Measurements from ENCODE around the gene HRH2. TPM values are rescaled to one million over a fixed set of nuclear protein-coding genes. Genes with fewer than 3 reads are reported as not detected.

HRH2 gene
- total RNA-seq, 1 experiment from 2014 or later, result 9.3 TPM

DNA sequence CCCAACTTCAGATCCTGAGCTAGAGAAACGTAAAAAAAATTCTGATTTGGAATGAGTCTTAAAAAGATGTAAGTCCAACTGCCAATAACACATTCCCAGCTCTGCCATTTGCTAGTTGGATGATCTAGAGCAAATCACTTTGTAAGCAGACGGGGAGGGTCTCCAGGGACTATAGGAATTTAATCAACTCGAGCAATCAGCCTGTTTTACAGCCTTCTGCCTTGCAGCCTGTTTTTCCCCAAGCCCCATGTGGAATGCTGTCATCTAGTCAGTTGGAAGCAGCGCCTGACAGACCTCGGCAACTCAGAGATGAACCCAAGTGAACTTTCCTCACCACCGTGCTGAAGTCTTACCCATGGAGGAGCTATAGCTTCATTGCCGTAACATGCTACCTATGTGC is 34.8 kb upstream of the HRH2 start:
- POLR2A ChIA-PET, result no interaction called here
- H3K4me1 Mint-ChIP-seq, result peaks cover 17% of the 10 kb centered on the region
- no peak overlapping the region for H3K27ac Mint-ChIP-seq
- H3K36me3 Mint-ChIP-seq, result peaks cover 35% of the 10 kb centered on the region
- H3K27me3 Mint-ChIP-seq (ENCODE audit: low read depth), result peaks cover 9% of the 10 kb centered on the region
- ATAC-seq (no peak), DNase-seq (ENCODE audit: low spot score) (no peak)
- H3K9me3 Mint-ChIP-seq, result peaks cover 17% of the 10 kb centered on the region
- TF ChIP-seq ZNF232 (CRISPR knock-in tag; IDR thresholded peaks at IDR 0.05), result no peak
- TF ChIP-seq ZNF396 (CRISPR knock-in tag; IDR thresholded peaks at IDR 0.05; ENCODE audit: borderline replicate concordance), result no peak
- no peak for TF ChIP-seq FOXJ3 (CRISPR knock-in tag; IDR thresholded peaks at IDR 0.05; ENCODE audit: borderline replicate concordance)
- no peak for TF ChIP-seq ZNF317 (CRISPR knock-in tag; IDR thresholded peaks at IDR 0.05; ENCODE audit: borderline replicate concordance, low read depth)
- TF ChIP-seq ZNF219 (CRISPR knock-in tag; IDR thresholded peaks at IDR 0.05; ENCODE audit: borderline replicate concordance), result no peak
- no peak for TF ChIP-seq CREM (CRISPR knock-in tag; IDR thresholded peaks at IDR 0.05)
- TF ChIP-seq ATF1 (CRISPR knock-in tag; IDR thresholded peaks at IDR 0.05), result no peak
- TF ChIP-seq NFYB (CRISPR knock-in tag; conservative IDR thresholded peaks at IDR 0.05; ENCODE audit: low read depth), result no peak
- TF ChIP-seq, protein P1, sequence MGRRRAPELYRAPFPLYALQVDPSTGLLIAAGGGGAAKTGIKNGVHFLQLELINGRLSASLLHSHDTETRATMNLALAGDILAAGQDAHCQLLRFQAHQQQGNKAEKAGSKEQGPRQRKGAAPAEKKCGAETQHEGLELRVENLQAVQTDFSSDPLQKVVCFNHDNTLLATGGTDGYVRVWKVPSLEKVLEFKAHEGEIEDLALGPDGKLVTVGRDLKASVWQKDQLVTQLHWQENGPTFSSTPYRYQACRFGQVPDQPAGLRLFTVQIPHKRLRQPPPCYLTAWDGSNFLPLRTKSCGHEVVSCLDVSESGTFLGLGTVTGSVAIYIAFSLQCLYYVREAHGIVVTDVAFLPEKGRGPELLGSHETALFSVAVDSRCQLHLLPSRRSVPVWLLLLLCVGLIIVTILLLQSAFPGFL (CRISPR knock-in tag; IDR thresholded peaks at IDR 0.05; ENCODE audit: borderline replicate concordance), result no peak
- CTCF ChIA-PET, result interaction anchor here (1.3 to 1.4 kb wide), 2 partner anchors 89 to 96 kb away, joined by 5 to 8 read pairs; no protein-coding TSS in a partner anchor
- no peak overlapping the region for H3K4me3 Mint-ChIP-seq

DNA sequence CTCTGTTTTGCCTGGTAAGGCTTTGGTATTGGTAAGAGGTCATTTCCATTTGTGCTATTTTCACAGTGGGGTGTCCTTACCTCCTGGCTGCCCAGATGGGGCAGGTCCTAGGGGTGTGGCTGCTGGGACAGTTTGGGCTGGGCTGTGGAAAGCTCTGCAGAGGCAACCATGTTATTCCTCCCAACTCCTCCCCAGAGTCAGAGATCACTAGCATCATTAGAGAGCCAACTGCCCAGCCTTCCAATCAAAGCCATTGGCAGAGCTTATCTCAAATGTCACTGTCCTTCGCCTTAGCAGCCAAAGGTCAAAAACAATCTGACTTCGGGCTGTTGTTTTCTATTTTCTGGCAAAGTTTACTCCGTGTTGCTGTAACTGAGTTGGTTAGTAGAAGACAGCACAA is 33.6 kb upstream of the HRH2 start:
- ATAC-seq, result peak; percentile 50; the same call in 1 of the 2 replicates
- peaks cover 35% of the 10 kb centered on the region for H3K36me3 Mint-ChIP-seq
- H3K4me1 Mint-ChIP-seq, result peaks cover 20% of the 10 kb centered on the region
- H3K27me3 Mint-ChIP-seq (ENCODE audit: low read depth), result peaks cover 9% of the 10 kb centered on the region
- H3K9me3 Mint-ChIP-seq, result peaks cover 17% of the 10 kb centered on the region
- no peak for DNase-seq (ENCODE audit: low spot score)
- H3K4me3 Mint-ChIP-seq, result no peak overlapping the region
- ChIA-PET CTCF (interaction anchor here (1.4 kb wide), 1 partner anchor 90 kb away, joined by 8 read pairs; no protein-coding TSS in a partner anchor), POLR2A (no interaction called here)
- TF ChIP-seq ETV6 (CRISPR knock-in tag; IDR thresholded peaks at IDR 0.05), result no peak
- no peak overlapping the region for H3K27ac Mint-ChIP-seq

DNA sequence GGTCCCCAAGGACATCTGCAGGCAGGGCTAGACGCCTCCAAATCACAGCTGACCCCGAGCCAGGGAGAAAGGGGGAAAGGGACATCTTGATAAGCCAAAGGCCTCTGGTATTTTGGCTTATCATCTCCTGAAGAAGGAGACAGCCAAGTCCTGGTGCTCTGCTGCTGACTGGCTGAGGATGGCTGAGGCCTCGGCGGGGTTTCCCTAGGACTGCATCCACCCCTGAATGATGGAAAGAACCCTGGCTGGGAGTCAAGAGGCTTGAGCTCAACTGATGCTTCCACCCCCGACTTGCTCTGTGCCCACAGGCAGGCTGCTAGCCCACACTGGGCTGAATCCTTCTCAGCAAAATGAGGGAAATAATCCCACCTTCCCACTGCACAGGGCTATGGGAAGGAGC is 30.9 kb upstream of the HRH2 start:
- no peak overlapping the region for H3K4me3 Mint-ChIP-seq
- H3K27me3 Mint-ChIP-seq (ENCODE audit: low read depth), result peaks cover 10% of the 10 kb centered on the region
- DNase-seq (ENCODE audit: low spot score), result no peak
- TF ChIP-seq GRHL2 (CRISPR knock-in tag; IDR thresholded peaks at IDR 0.05; ENCODE audit: insufficient replicate concordance, severe bottlenecking) (no peak), GTF2I (CRISPR knock-in tag; conservative IDR thresholded peaks at IDR 0.05) (no peak), MXD4 (CRISPR knock-in tag; IDR thresholded peaks at IDR 0.05; ENCODE audit: borderline replicate concordance) (no peak), SP1 (CRISPR knock-in tag; conservative IDR thresholded peaks at IDR 0.05) (no peak), ZNF671 (CRISPR knock-in tag; IDR thresholded peaks at IDR 0.05) (no peak), KAT7 (CRISPR knock-in tag; IDR thresholded peaks at IDR 0.05; ENCODE audit: borderline replicate concordance) (no peak), ZNF219 (CRISPR knock-in tag; IDR thresholded peaks at IDR 0.05; ENCODE audit: borderline replicate concordance) (no peak), OVOL2 (CRISPR knock-in tag; IDR thresholded peaks at IDR 0.05; ENCODE audit: borderline replicate concordance) (no peak), ESRRA (CRISPR knock-in tag; IDR thresholded peaks at IDR 0.05; ENCODE audit: borderline replicate concordance) (no peak), FOXK1 (CRISPR knock-in tag; IDR thresholded peaks at IDR 0.05) (no peak), ZNF416 (CRISPR knock-in tag; IDR thresholded peaks at IDR 0.05) (no peak), ZNF317 (CRISPR knock-in tag; IDR thresholded peaks at IDR 0.05; ENCODE audit: borderline replicate concordance, low read depth) (no peak), NFE2L1 (CRISPR knock-in tag; IDR thresholded peaks at IDR 0.05) (no peak), ZNF263 (CRISPR knock-in tag; IDR thresholded peaks at IDR 0.05; ENCODE audit: low read depth) (no peak), IRF2 (CRISPR knock-in tag; IDR thresholded peaks at IDR 0.05; ENCODE audit: borderline replicate concordance, low read depth) (no peak)
- TF ChIP-seq, protein P2, sequence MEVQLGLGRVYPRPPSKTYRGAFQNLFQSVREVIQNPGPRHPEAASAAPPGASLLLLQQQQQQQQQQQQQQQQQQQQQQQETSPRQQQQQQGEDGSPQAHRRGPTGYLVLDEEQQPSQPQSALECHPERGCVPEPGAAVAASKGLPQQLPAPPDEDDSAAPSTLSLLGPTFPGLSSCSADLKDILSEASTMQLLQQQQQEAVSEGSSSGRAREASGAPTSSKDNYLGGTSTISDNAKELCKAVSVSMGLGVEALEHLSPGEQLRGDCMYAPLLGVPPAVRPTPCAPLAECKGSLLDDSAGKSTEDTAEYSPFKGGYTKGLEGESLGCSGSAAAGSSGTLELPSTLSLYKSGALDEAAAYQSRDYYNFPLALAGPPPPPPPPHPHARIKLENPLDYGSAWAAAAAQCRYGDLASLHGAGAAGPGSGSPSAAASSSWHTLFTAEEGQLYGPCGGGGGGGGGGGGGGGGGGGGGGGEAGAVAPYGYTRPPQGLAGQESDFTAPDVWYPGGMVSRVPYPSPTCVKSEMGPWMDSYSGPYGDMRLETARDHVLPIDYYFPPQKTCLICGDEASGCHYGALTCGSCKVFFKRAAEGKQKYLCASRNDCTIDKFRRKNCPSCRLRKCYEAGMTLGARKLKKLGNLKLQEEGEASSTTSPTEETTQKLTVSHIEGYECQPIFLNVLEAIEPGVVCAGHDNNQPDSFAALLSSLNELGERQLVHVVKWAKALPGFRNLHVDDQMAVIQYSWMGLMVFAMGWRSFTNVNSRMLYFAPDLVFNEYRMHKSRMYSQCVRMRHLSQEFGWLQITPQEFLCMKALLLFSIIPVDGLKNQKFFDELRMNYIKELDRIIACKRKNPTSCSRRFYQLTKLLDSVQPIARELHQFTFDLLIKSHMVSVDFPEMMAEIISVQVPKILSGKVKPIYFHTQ (CRISPR knock-in tag; IDR thresholded peaks at IDR 0.05), result no peak
- TF ChIP-seq, protein P3, sequence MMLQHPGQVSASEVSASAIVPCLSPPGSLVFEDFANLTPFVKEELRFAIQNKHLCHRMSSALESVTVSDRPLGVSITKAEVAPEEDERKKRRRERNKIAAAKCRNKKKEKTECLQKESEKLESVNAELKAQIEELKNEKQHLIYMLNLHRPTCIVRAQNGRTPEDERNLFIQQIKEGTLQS (CRISPR knock-in tag; conservative IDR thresholded peaks at IDR 0.05), result no peak
- TF ChIP-seq, protein P4, sequence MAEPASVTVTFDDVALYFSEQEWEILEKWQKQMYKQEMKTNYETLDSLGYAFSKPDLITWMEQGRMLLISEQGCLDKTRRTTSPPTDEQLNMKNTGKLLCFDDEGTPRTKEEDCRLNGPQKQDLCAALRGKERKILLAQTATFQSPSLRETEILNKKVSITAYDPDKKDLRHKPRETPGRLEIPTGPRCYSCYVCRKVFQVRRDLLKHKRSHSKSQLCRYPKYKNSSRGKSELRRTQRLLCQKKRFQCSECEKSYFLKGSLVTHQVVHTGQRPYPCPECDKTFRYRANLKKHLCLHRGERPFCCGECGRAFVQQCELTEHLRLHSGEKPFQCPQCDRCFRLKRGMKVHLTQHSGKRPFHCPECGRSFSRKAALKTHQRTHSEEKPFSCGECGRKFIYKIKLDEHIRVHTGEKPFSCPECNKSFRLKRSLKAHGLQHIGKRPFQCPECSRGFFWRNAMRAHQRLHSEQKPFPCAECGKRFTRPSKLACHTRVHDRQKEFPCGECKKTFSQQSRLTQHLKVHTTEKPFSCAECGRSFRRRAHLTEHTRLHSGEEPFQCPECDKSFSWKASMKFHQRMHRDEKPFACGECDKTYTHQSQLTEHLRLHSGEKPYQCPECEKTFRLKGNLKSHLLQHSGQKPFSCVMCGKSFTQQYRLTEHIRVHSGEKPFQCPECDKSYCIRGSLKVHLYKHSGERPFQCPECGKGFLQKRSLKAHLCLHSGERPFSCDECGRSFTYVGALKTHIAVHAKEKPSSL (CRISPR knock-in tag; conservative IDR thresholded peaks at IDR 0.05), result no peak
- H3K4me1 Mint-ChIP-seq, result peaks cover 22% of the 10 kb centered on the region
- ATAC-seq, result no peak
- POLR2A ChIA-PET, result interaction anchor here (0.6 kb wide), 1 partner anchor 1070 kb away, joined by 4 read pairs; no protein-coding TSS in a partner anchor
- CTCF ChIA-PET, result interaction anchor here (1.2 to 4.7 kb wide), 3 partner anchors 13 to 103 kb away, joined by 3 to 29 read pairs (median 6); no protein-coding TSS in a partner anchor
- peaks cover 28% of the 10 kb centered on the region for H3K9me3 Mint-ChIP-seq
- peaks cover 34% of the 10 kb centered on the region for H3K36me3 Mint-ChIP-seq
- H3K27ac Mint-ChIP-seq, result no peak overlapping the region

Measured in WTC11 (cell line).